Type B pancreatic cell (in vitro differentiated cells): Measurements from ENCODE around the gene HPX. TPM values are rescaled to one million over a fixed set of nuclear protein-coding genes. Genes with fewer than 3 reads are reported as not detected.

Source experiments
- DNase-seq: peaks from one replicate; pipeline ENCODE4 v3.0.0; 2021; ENCODE audit warnings: mixed read lengths; ENCODE audit not compliant: unreplicated experiment; ENCODE audit errors: extremely low spot score
- H3K27ac Mint-ChIP-seq: 2 replicates; pipeline ENCODE4 v1.8.0; 2021; ENCODE audit warnings: mild to moderate bottlenecking, mixed read lengths
- H3K27me3 Mint-ChIP-seq: 2 replicates; pipeline ENCODE4 v1.8.0; 2021; ENCODE audit warnings: mixed read lengths
- H3K36me3 Mint-ChIP-seq: 2 replicates; pipeline ENCODE4 v1.8.0; 2021; ENCODE audit warnings: mixed read lengths
- H3K4me1 Mint-ChIP-seq: one replicate; pipeline ENCODE4 v1.8.0; 2021; ENCODE audit warnings: mixed read lengths; ENCODE audit not compliant: unreplicated experiment
- H3K4me3 Mint-ChIP-seq: 2 replicates; pipeline ENCODE4 v1.8.0; 2021; ENCODE audit warnings: mild to moderate bottlenecking, mixed read lengths
- H3K9me3 Mint-ChIP-seq: 2 replicates; pipeline ENCODE4 v1.8.0; 2021; ENCODE audit warnings: mixed read lengths
- CTCF ChIP-seq: fragments of 200-600 bp; sonication (generic); conservative IDR thresholded peaks from 2 replicates; pipeline ENCODE4 v1.5.0; 2021; ENCODE audit warnings: antibody characterized with exemption, mild to moderate bottlenecking
- total RNA-seq: library from RNA; stranded (reverse); gene quantifications from 2 replicates; pipeline ENCODE4 v1.2.1, GENCODE V29; 2021; ENCODE audit warnings: low replicate concordance

HPX gene
- total RNA-seq, 1 donor from 2014 or later = 1.9 TPM

GRCh38 chr11:6474413-6474792 is 33.6 kb upstream of the HPX start:
- H3K36me3 Mint-ChIP-seq = peaks cover 6% of the 10 kb centered on the region
- peak overlapping the region; percentile 85 for H3K27ac Mint-ChIP-seq
- no peak for DNase-seq
- no peak for TF ChIP-seq CTCF
- H3K4me3 Mint-ChIP-seq = peak overlapping the region; percentile 90
- H3K27me3 Mint-ChIP-seq = no peaks in the 10 kb centered on the region
- no peaks in the 10 kb centered on the region for H3K9me3 Mint-ChIP-seq
- H3K4me1 Mint-ChIP-seq = peaks cover 22% of the 10 kb centered on the region

GRCh38 chr11:6473451-6474412 is 32.9 kb upstream of the HPX start, which contains the start of gene TRIM3:
Gene TRIM3, minus strand, starts transcription at chr11:6473941. Its CDS starts 8,246 bp downstream, at chr11:6465695.
- Mint-ChIP-seq H3K4me1 (peaks cover 22% of the 10 kb centered on the region), H3K27me3 (no peaks in the 10 kb centered on the region), H3K4me3 (peak within 1 kb of the TSS; percentile 93), H3K9me3 (no peaks in the 10 kb centered on the region), H3K36me3 (peaks cover 6% of the 10 kb centered on the region), H3K27ac (peak within 1 kb of the TSS; percentile 85)
- peak; percentile 39 for TF ChIP-seq CTCF
- peak; percentile 90 for DNase-seq

- no peaks in the 10 kb centered on the region for H3K9me3 Mint-ChIP-seq
- peaks cover 3% of the 10 kb centered on the region for H3K36me3 Mint-ChIP-seq
- no peaks in the 10 kb centered on the region for H3K27me3 Mint-ChIP-seq
- no peak for DNase-seq
- no peak for TF ChIP-seq CTCF
- peak overlapping the region; percentile 76 for H3K27ac Mint-ChIP-seq
- peak overlapping the region; percentile 81 for H3K4me3 Mint-ChIP-seq
- peaks cover 22% of the 10 kb centered on the region for H3K4me1 Mint-ChIP-seq
These were observed 32.1 kb upstream of the HPX start for GRCh38 chr11:6472934-6473333.

GRCh38 chr11:6469599-6469998 is 28.8 kb upstream of the HPX start:
- Mint-ChIP-seq H3K4me3 (no peak overlapping the region), H3K4me1 (peaks cover 17% of the 10 kb centered on the region), H3K9me3 (no peaks in the 10 kb centered on the region), H3K27me3 (no peaks in the 10 kb centered on the region), H3K36me3 (no peaks in the 10 kb centered on the region), H3K27ac (no peak overlapping the region)
- no peak for TF ChIP-seq CTCF
- no peak for DNase-seq

GRCh38 chr11:6468712-6469495 is 28.1 kb upstream of the HPX start:
- H3K9me3 Mint-ChIP-seq = no peaks in the 10 kb centered on the region
- H3K27me3 Mint-ChIP-seq = no peaks in the 10 kb centered on the region
- TF ChIP-seq CTCF = no peak
- peaks cover 13% of the 10 kb centered on the region for H3K4me1 Mint-ChIP-seq
- peaks cover 4% of the 10 kb centered on the region for H3K36me3 Mint-ChIP-seq
- H3K27ac Mint-ChIP-seq = no peak overlapping the region
- no peak overlapping the region for H3K4me3 Mint-ChIP-seq
- peak; percentile 83 for DNase-seq
